B cell (primary cell): Measurements from ENCODE around the gene SLC30A9.
A peak's percentile ranks its signal among the peaks of the same experiment; 100 is the strongest.

Experiments
- EZH2 ChIP-seq: IDR thresholded peaks from 2 replicates; pipeline ENCODE4 v1.6.1; 2012; ENCODE audit warnings: borderline replicate concordance, low read depth, mild to moderate bottlenecking, moderate library complexity, low read length; ENCODE audit not compliant: insufficient read depth, poor library complexity, severe bottlenecking
- TF ChIP-seq, protein P1 (sequence below): fragments of 200-600 bp; IDR thresholded peaks from one replicate; pipeline ENCODE4 v1.8.0; 2022; ENCODE audit warnings: antibody characterized with exemption, mild to moderate bottlenecking

DNA sequence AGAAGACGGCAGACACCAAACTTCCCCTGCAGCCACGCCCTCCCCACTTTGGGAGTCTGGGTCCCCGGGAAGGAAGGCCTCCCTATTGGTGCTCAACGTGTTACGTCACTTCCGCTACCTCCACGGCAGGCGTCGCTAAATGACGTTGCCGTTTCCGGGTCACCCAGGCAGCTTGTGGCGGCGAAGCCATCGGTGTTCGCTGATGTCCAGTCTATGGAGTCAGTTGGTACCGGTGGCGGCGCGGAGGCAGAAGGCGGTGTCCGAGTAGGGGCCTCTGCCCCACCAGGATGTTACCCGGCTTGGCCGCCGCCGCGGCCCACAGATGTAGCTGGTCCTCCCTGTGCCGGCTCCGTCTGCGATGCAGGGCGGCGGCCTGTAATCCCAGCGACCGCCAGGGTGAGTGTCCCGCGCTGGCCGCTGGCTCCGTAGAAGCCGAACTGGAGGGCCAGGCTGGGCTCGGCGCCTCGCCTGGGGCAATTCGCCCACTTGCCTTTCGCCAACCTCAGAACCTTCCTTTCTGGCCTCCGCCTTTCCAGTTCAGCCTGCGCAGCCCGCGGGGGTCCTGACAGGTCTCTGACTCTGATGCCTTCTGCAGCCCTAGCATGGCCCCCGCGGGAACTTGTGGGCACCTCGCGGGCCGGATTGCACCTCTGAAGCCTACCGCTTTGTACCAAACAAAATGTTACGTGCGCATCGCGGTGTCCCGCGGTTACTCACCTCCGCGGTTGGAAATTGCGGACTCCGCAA is at the start of gene SLC30A9:
- TF ChIP-seq, protein P1, sequence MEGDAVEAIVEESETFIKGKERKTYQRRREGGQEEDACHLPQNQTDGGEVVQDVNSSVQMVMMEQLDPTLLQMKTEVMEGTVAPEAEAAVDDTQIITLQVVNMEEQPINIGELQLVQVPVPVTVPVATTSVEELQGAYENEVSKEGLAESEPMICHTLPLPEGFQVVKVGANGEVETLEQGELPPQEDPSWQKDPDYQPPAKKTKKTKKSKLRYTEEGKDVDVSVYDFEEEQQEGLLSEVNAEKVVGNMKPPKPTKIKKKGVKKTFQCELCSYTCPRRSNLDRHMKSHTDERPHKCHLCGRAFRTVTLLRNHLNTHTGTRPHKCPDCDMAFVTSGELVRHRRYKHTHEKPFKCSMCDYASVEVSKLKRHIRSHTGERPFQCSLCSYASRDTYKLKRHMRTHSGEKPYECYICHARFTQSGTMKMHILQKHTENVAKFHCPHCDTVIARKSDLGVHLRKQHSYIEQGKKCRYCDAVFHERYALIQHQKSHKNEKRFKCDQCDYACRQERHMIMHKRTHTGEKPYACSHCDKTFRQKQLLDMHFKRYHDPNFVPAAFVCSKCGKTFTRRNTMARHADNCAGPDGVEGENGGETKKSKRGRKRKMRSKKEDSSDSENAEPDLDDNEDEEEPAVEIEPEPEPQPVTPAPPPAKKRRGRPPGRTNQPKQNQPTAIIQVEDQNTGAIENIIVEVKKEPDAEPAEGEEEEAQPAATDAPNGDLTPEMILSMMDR: peak; percentile 48
- no peak for TF ChIP-seq EZH2
